NOMO-1 treated with DMSO at 0.1 percent for 48 hours (cell line): ENCODE measurements around the gene PTH1R.
A peak's percentile ranks its signal among the peaks of the same experiment; 100 is the strongest.

Experiments
- DNase-seq: peaks from one replicate; lab custom pipeline; 2025; ENCODE audit not compliant: unreplicated experiment; lab: John Stamatoyannopoulos, UW

PTH1R gene

GRCh38 chr3:46926871-46927717 is 49.6 kb downstream of the PTH1R start:
- DNase-seq: peak; percentile 97

- no peak for DNase-seq
Measured at GRCh38 chr3:46927718-46928073, 50.2 kb downstream of the PTH1R start.

- peak; percentile 97 for DNase-seq
Measured at GRCh38 chr3:46928282-46928681, 50.8 kb downstream of the PTH1R start.

GRCh38 chr3:46929324-46929723 is 51.8 kb downstream of the PTH1R start:
- peak; percentile 9 for DNase-seq

- no peak for DNase-seq
Measured at GRCh38 chr3:46930166-46930944, 52.8 kb downstream of the PTH1R start.

- DNase-seq: no peak
Measured at GRCh38 chr3:46930945-46931403, 53.5 kb downstream of the PTH1R start.

GRCh38 chr3:46931631-46932331 is 54.3 kb downstream of the PTH1R start:
- DNase-seq: peak; percentile 10

- DNase-seq: no peak
Measured at GRCh38 chr3:46932455-46933225, 55.1 kb downstream of the PTH1R start.

- no peak for DNase-seq
Measured at GRCh38 chr3:46933261-46933660, 55.7 kb downstream of the PTH1R start.

GRCh38 chr3:46934072-46934471 is 56.6 kb downstream of the PTH1R start:
- no peak for DNase-seq

GRCh38 chr3:46934498-46935167 is 57.1 kb downstream of the PTH1R start:
- no peak for DNase-seq

GRCh38 chr3:46935168-46935858 is 57.8 kb downstream of the PTH1R start:
- no peak for DNase-seq

- DNase-seq: peak; percentile 89
Measured at GRCh38 chr3:46935989-46936558, 58.6 kb downstream of the PTH1R start.

- DNase-seq: no peak
Measured at GRCh38 chr3:46936733-46937250, 59.3 kb downstream of the PTH1R start.

GRCh38 chr3:46938118-46938517 is 60.6 kb downstream of the PTH1R start:
- DNase-seq: no peak

GRCh38 chr3:46939578-46940445 is 62.3 kb downstream of the PTH1R start:
- no peak for DNase-seq

GRCh38 chr3:46942076-46942475 is 64.6 kb downstream of the PTH1R start:
- DNase-seq: no peak
